ENCODE results near the gene CRADD.

CRADD gene

DNA sequence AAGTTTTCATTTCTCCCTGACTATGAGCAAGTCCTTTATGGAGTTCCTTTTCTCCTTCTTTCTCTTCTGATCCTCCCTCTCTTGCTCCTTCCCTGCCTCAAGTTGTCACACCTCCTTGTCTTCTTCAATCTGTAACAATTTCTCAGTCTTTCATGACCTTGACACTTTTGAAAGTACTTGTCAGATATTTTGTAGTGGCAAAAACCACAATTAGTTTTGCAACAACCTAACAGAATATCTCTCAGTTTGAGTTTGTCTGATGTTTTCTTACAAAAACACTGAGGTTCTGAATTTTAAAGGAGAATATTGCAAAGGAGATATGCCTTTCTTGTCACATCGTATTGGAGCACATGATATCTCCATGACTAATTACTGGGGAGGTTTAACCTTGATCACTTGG is 4.1 kb upstream of the CRADD start:
- no peak for DNase-seq

DNA sequence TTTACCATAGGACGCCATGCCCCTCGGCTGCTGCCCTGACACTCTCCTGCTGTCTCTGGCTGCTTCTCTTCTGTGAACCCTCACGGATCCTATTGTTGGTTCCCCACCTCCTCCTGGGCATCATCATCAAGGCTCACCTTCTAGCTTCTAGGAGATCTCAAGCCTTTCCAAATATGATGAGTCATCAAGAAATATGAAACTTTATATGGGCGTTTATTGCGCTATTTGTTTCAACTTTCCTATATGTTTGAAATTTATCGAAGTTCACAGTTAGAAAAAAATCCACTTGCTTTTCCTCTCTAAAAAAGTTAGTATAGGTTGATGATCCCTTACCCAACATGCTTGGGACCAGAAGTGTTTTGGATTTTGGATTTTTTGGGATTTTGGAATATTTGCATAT is 2.8 kb upstream of the CRADD start:
- DNase-seq = no peak

DNA sequence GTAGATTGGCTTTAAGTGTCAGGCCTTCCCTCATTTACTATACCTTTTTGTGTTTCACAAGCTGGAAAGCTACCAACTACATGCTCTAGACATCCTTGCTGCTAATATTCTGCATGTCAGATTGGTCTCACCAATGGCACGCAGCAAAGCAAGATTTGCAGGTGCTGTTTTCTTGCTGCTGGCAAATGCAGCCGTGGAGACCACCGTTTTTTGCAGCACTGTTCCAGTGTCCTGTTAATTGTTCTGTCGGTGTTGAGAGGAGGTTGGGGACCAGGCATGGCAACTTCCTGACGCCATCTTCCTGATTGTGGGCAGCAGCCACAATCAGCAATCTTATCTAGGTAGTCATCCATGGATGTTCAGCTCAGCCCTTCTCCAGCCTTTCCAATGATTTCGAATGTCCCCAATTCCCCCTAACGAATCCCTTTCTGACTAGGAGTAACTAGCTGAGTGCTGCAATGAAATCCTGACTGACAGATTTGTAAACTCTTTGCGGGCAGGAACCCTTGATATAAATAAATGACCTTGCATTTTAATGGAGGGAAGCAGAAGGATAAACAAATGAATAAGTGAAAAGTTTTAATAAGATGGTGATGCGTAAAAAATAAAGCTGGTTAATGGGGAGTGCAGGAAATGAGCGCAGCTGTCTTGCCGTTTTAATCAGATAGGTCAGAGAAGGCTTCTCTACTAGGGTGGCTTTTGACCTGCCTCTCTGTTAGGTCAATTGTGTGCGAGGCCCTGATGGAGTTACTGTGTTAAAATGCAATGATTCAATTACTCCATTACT is 574 bp upstream of the CRADD start:
- DNase-seq = no peak

DNA sequence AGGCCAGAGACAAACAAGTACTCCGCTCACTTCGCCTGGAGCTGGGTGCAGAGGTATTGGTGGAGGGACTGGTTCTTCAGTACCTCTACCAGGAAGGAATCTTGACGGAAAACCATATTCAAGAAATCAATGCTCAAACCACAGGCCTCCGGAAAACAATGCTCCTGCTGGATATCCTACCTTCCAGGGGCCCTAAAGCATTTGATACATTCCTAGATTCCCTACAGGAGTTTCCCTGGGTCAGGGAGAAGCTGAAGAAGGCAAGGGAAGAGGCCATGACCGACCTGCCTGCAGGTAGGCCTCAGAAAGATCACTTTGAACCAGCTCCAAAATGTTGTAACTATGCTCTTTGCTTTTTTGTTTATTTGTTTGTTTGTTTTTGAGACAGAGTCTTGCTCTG is 1.6 kb downstream of the CRADD start:
- no peak for DNase-seq

DNA sequence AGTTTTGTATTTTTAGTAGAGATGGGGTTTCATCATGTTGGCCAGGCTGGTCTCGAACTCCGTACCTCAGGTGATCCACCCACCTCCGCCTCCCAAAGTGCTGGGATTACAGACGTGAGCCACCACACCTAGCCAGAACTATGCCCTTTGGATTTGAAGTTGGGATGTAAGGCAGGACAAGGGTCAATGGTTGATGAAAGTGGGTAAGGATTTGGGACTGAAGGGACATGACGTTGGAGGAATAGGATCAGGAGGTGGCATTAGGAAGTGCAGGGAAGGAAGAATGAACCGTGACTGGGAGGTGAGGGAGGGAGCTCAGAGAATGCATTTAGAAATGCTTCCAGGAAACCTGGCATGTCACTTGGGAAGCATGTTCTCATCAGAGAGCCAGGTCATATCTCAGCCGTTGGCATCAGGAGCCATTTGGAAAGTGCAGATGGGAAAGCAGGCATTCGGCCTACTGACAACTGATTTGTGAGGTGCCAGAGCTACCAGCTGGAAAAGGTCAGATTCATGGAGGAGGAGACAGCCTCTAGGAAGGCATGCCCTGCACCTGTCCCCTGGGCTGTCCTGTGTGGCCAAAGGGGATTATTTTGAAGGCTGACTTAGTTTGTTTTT is 2.2 kb downstream of the CRADD start:
- no peak for DNase-seq

DNA sequence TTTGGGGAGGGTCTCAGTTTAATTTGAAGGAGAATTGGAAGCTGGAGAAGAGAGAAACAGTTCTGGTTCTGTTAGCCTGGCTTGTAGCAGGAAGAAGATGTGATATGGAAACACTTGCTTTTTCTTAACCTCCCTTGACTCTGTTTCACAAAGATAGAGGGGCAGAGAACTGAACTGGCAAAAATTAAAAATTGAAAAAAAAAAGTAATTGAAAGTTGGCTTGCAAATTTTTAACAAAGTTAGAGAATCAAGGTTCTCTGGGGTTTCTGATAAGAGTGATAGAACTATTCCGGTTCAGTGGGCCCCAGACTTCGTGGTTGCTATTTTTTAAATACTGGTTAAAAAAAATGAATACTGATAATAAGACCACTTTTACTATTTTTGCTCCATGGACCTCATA is 2.8 kb downstream of the CRADD start:
- no peak for DNase-seq

DNA sequence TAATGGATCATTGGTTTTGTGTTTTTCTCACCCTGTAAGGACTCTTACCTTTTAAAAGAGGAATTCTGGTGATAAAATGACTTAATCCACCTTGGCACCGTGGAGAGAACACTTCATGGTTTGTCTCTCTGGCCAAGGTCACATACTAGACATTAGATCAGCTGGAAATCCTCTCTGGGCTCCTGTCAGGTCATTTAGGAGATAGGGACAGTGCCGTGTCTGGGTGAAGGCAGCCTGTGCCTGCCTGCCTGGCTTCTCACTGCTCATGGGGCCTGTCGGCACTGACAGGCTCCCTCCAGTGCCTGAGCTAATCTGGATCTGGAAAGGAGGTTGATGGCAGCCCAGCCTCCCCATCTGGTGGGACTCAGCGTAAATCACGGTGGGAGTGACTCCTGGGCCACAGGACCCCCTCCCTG is 5.7 kb downstream of the CRADD start:
- DNase-seq = no peak

DNA sequence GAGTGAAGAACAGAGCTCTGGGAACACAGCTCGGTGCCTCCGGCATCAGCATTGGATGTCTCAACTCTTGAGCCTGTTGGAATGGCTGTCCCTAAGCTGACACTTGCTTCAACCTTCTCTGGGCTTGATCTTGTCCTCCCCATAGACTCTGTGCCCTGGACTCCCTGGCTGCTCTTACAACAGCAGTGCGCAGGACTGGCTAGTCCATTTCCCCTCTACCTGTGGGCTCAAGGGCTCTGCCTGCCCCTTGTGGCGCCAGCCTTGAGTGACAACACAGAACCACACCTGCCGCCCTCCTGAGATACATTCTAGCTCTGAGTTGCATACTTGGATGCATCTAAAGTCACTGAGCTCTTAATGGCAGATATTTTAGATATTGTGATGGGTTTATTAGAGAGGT is 6.2 kb downstream of the CRADD start:
- DNase-seq = no peak

DNA sequence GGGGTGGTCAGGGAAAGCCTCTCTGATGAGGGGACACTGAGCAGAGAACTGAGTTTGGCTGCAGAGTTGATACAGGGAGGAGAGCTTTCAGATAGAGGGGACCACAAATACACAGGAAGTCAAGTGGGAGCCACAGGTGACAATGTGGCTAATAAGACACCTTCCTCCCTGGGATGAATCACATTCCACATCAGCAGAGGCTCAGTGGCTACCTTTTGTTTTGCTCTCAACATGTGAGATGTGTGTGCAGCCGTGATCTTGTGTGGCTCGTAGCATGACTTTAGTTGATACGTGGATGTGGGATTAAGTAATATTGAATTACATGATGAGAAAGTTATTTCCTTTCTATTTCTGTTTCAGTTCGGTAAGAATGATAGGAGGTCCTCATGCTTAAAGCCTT is 7.5 kb downstream of the CRADD start:
- no peak for DNase-seq

DNA sequence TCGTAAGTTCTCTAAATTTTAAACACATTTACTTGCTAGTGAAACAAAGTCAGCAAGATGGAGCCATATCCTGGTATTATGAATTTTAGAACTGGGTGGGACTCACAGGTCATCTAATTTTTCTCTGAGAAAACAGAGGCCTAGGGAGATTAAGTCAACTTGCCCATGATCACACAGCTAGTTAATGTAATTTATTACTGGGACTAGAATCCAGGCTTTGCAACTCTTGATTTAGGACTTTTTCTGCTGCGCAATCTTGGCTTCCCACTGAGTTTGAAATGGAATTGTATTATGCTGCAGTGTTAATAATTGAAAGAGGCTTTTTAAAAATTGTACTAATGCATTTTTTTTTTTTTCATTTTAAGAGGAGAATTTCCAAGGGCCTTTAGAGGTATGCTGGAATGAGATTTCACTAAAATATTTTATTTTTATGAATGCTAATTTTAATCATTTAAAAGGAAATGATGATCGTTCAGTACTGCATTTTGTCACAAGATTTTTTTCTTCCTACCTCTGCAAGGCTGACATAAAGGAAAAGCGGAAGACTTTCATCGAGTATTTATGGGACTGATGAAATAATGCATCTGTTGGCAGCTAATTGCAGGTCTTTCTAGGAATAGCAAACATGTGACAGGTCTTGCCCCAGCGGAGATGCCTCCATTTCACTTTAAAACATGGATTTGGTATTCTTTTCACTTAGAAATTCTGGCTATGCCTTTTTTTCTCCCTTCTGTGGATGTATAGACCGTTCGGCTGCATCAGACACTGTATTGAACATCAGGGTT is 9.6 kb downstream of the CRADD start:
- DNase-seq = no peak

DNA sequence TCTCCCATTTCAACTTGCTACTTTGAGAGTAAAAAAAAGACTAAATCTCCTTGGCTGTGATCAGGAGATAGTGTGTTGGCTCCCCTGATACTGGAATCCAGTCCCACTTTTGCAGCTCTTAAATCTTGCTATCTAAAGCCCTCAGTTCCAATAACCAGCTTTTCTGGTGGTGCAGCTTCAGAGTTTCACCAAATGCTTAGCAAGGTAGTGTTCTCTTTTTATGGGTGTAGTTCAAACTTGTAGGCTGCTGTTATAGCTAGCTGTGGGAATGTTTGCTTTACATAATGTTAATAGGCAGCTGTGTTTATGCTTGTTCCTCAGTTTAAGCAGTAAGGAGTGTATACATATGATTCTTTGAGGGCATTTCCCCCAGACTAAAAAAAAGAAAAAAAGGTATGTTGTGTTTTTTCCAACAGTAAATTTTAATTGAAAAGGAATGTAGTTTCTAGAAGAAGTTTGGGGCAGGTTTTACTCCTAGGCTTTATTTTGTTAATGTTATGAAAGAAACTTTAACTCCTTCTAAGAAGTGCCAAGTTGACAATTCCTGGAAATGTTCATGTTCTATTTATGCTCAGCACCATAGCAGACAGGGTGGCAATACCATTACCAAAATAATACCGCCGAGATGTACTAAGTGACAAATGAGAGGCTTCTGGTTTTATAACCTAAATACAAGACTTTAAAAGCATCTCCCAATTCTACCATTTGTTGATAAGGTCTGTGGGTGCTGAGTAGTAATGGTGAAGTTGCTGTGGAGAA is 12.1 kb downstream of the CRADD start:
- DNase-seq = no peak

DNA sequence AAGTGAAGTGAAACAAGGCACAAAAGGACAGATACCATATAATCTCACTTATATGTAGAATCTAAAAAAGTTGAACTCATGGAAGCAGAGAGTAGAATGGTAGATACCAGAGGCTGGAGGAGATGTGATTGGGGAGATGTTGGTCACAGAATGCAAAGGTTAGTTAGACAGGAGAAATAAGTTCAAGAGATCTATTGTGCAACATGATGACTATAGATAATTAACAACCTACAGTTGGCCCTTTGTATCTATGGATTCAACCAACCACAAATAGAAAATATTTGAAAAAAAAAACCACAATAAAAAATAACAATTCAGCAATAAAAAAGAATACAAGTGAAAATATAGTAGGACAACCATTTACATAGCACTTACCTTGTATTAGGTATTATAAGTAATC is 19.3 kb downstream of the CRADD start:
- DNase-seq = no peak

DNA sequence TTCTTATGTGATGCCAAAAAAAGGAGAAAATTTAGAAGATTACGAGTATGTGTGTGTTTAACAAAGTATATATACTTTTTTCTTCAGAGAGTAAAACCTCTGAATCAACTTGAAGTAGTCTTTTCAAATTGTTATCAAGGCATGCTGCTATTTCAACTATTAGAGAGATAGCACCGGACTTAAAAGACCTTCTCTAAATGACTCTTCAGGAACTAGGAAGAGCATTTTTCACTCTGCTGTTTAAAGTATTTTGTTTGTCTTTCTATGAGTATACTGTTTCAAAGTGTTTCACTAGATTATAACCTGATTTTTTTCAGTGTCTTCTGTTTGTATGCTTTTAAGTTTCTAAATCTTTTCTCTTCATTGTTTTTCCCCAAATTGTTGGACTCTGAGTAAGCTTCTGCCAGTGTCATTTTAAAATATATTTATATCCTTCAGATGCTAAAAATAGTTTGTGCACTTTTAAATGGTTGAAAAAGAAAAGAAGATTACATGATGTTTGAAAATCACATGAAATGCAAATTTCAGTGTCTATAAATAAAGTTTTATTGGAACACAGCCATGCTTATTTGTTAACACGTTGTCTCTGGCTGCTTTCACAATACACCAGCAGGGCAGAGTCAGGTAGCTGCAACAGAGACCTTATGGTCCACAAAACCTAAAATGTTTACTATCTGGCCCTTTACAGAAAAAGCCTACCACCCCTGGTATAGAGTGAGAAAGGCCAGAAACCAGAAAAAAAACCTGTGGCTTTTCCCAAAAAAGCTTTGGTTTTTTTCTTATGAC is 21.3 kb downstream of the CRADD start:
- no peak for DNase-seq

DNA sequence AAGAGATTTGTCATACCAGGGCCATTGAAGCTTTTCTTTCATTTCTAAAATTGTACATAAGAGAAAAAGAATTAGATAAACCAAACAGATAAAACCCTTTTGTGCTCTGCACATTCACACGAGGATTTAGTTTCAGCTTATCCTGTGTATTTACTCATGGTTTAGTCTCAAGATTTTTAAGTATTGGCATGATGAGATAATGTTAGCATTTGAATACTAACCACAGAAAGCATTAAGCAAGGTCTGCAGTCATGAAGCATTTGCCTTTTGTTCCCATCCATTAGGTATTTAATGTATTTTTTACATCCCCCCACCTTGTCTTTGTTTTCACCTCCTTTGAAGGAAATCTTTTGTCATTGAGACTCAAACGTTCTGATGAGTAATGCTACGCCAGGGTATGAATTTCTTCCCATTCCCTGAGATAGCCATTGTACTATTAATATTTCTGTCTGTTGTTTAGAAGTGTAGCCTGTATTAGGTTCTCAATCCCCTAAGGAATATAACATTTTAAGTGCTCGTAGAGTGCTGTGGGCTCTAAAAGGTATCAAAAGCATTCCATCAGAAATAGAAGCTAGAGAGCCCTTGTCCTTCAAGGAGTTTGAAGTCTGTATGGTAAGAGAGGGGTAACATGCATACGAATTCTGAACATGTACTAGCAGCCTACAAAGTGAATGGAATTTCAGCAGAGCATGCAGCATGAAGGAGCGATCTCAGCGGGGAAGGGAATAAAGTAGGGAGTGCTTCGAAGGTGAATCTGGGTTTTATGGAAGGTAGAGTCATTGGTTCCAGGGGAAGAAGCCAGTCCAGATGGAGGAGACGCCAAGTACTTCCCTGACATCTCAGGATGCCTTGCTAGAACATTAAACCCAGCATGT is 22.3 kb downstream of the CRADD start:
- no peak for DNase-seq

DNA sequence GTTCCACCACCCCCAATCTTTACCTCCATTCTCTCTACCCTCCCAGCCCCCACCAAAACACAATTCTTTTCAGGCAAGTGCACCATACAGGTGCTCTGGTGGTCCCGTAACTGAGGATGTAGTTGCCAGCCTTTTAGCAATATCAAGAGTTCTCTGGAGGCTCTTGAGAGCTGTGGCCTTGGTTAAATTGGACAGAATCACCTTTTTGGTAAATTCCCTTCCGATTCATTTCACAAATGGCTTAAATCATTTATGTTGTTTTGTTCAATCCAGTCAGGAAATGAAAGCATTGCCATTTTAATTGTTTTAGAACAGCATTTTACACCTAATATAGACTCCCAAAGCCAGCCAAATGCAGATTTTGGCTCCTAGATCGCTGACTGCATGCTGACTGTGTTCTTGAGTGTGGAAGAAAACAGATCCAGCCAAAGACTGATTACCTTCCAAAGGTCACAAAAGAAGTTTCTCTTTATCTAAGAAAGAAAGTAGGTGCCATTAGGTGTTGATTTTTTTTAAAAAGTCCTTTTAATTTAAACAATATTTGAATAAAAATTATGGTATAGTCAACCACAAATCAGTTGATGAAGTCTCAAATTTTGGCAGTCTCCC is 25.6 kb downstream of the CRADD start:
- no peak for DNase-seq

DNA sequence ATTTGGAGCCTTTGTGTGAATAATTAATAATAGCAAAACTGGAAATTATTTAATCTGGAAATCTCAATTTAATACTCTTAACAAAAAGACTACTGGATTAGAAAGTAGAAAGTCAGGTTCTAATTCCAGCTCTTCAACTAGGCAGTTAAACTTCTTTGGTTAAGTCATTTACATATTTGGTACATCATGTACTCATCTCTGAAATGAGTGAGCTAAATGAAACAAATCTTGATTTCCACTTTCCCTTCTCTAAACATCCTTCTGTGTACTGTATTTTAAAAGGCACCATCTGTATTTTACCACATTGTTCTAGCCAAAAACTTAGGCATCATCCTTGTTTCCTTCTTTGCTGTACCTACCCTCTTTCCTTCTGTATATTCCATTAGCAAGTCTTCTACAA is 26.9 kb downstream of the CRADD start:
- no peak for DNase-seq

DNA sequence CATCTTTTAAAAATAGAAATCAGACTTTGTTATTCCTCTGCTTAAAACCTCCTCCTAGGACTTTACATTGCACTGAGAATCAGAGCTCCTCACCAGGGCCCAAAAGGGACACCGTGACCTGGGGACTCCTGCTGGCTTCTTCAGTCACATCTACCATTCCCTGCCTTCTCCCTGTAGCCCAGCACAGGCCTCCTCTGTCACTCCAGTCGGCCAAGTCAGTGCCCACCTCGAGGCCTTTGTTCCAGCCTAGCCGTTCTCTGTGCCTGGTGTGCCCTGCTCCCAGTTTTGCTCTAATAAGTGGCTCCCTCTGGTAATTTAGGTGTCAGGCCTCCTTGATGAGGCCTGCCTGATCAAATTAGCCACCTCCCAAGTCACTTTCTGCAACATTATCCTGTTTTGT is 27.4 kb downstream of the CRADD start:
- DNase-seq = no peak

DNA sequence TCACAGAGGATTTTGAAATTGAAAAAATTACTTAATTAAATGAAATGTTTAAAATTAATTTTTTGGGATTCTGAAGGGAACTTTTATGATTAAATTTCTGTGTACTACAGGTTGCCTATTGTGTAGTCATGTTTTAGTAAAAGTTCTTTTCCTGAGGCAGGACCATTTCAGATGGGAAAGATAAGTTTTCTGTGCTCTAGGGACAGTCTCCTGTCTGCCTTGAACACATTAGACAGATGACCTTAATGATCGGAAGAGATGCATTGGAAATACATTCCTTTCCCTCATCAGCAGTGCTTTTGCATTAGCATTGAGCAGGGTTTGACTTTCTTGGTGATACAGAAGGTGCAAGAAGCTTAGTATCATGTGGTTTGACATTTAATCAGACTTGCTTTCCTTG is 28.1 kb downstream of the CRADD start:
- DNase-seq = no peak

DNA sequence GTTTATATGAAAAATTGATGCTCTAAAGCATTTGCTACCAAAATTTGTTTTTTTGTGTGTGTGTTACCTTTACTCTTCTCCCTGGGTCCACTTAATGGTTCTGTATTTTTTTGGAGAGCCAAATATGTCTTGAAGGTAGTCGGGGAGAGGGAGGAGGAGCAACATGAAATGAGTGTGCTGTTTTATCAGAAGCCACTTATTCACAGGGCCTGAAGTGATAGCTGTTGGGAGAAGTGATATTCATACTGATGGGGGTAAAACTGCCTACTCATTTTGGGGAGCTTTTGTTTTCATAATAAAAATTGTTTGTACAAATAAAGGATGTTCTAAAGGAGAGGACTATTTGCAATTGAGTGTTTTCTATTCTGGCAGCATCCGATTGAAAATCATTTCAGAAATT is 29.2 kb downstream of the CRADD start:
- DNase-seq = no peak

DNA sequence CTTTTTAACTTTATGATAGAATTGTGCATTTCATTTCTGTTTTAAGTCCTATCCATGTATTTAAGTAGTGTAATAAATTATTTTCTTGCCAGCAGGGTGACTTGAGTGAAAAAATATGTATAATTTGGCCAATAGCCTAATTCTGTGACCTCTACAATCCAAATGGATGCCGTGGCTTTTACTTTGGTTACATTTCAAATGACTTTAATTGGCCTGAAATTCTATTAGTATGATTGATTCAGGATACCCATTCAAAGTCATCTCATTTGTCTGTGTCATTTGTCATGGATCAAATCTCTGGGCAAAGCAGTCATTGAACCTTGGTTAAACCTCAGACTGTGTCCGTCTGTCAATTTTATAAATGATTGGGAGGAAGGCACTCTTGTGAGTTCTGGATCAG is 29.6 kb downstream of the CRADD start:
- no peak for DNase-seq

DNA sequence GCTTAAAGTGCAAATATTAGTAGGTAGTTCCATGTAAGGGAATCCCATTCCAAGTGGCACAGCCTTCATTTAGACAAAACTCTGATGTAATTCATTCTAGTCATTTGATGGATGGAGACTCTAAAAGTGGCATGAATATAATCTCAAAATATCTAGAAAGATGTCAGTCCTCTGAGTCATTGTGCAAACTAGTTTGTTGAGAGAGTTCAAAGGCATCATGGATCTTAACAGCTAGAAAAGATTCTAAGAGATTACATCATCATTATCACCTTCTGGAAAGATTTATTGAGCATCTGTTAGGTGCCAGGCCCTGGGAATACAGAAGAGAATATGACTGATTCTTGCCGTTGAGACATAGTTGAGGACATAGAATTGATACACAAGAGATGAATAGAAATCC is 30.7 kb downstream of the CRADD start:
- DNase-seq = no peak

All from stimulated activated CD4-positive, alpha-beta T cell treated with anti-CD3 and anti-CD28 coated beads, Interleukin-15, amount 100 ng/mL, for 24 hours (primary cell).